ENCODE results near the gene LRRC3B.

LRRC3B gene

DNA sequence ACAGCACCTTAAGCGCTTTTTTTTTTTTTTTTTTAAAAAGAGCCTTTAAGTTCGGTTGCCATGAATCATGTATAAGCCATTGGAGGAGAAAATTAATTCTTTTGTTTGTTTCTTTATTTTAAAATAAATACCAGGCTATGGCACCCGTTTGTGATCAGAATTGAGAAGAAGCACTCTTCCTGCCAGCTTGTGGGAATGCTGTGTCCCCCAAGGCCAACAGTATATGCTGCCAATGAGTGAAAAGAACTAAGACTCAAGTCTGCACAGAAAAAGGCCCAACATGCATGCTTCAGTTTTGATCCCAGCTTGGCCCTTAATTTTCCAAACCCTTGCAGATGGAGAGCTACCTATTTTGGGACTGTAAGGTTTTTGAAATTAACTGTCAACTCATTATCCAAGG lies 90.5 kb downstream of the LRRC3B start:
- no peak for DNase-seq

DNA sequence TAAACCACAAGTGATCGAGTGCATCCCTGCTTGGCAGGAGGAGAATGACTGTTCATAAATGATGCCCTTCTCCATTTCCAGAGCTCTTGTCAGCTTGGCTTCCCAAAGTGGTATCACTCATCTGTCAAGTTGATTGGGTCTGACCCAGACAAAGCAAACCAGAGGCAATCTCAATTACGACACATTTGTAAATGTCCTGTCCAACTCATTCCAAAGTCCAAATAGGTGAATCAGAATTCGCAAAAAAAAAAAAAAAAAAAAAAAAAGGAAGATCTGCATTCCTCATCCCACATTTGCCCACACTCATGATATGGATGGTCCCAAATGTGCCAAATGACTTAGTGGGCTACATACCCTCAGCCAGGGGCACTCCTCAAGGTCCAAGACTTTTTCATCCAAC lies 91.9 kb downstream of the LRRC3B start:
- DNase-seq, result no peak

DNA sequence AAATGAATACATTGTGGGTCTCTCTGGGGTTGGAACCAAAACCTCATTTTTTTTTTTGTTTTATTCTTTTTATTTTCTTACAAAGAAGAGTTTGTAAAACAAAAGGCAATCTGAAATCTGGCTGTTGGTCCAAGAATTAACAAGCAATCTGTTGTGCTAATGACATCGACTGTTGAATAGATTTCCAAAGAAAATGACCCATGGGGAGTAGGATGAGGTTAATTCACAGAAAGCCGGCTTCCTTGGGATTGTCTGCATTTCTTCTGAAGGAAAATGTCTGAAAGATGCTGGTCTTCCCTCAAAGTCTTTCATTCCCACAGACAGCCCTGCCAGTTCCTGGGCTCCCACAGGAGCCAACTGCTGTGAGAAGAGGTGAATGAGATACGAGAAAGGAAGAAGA lies 92.9 kb downstream of the LRRC3B start:
- DNase-seq, result no peak

DNA sequence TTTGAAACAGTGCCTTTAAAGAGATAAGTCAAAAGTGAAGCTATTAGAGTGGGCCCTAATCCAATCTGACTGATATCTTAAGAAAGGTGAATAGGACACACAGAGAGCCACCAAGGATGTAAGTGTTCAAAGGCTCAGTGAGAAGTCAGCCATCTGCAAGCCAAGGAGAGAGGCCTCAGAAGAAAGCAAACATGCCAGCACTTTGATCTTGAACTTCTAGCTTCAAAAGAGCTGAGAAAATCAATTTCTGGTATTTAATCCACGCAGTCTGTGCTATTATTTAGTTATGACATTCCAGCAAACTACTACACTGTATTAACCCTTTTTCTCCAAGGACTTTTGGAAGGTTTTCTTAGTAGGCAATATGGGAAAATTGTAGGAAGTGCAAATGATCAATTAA lies 95.7 kb downstream of the LRRC3B start:
- no peak for DNase-seq

DNA sequence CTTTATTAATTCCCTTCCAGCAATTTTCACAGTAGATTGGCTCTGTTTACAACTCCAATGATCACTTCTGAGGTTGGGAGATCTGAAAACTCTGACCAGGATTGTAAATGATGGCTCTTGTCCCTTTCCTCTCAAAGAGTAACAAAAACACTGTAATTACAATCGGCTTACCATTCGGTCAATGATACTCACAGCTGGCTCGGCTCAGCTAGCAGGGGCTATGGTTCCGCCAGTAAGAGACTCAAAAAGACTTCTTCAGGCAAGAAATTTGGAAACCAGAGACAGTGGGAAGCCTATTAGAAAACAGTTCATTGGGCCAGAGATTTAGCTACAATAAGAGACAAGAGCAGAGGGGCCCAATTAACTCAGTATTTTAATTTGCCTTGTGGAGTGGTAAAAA lies 96.6 kb downstream of the LRRC3B start:
- DNase-seq, result no peak

DNA sequence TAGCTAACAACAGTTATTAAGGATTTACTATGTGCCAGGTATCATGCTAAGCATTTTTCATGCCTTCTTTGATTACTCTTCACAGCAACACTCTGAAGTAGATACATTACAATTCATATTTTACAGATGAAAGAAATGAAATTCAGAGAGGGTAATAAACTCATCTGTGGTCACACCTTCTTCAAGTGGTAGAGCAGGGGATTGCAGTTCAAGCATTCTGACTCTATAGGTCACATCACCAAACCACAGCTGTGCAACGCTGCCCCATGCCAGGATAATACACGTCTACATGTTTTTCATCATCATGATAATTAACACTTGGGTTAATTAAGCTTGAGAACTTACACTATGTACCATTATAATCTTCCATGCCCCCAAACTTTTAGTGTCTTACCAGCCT lies 98.5 kb downstream of the LRRC3B start:
- no peak for DNase-seq

DNA sequence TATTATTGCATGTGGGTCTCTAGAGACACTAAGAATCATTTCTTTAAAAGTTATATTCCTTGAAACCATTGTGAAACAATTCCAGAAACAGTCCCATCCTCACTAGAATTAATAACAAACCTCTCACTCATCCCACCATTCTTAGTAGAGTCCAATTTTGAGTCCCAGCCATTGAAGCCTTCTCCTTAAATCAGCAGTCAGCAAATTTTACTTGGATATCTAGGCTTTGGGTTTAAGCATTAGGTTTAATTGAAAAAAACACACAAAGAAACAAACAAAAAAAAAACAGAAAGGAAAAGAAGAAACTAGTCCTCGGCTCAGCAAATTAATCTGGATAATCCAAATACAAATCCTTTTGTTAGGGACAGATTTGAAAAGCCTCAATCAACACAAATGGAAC lies 109.3 kb downstream of the LRRC3B start:
- no peak for DNase-seq

DNA sequence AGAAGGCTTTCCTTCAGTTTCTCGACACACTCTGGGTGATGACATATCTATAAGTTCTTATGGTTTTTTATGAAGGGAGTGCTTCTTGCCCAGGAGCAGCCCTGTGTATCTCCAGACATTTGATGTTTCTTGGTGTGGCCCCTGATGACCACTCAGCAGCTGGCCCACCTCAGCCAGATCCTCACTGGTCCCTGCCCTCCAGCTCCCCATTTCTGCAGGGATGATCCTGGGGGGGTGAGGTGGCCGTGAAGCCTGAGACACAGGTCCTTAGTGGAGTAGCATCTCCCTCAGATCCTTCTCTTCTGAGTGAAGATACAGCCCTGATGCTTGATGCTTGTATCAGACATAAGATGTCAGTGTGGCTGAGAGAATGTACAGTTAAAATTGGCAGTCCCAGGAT lies 127.7 kb downstream of the LRRC3B start:
- DNase-seq, result no peak

DNA sequence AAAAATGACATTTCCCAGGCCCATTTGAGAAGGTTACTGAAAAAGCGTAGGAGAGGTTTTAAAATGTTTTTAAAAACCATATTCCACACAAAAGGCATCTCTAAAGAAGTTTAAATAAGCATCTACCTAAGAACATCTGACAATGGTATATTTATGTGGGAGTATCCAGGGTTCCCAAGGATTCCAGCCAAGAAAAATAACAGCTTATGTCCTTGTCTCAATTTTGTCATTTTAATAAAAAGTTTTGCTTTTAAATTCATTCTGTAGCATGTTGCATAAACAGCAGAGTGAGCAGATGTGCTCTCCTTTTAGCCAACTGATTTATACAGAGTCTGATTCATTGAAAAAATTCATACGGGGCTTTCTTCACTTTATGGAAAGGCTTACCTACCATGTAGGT lies 129.9 kb downstream of the LRRC3B start:
- DNase-seq, result no peak

DNA sequence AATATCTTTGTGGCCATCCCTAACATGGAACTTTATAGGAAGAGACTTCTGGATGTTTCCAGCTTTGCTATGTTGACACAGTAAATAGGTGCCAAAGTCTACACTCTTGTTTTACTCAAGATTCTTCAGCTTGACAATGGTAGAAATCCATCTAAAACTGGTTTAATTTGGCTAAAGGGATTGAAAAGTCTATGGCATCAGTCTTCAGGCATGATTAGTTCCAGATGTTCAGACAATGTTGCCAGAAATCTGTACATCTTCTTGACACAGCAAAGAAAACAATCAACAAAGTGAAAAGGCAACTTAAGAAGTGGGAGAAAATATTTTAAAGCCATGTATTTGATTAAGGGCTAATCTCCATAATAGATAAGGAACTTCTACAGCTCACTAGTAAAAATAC lies 130.5 kb downstream of the LRRC3B start:
- DNase-seq, result no peak

DNA sequence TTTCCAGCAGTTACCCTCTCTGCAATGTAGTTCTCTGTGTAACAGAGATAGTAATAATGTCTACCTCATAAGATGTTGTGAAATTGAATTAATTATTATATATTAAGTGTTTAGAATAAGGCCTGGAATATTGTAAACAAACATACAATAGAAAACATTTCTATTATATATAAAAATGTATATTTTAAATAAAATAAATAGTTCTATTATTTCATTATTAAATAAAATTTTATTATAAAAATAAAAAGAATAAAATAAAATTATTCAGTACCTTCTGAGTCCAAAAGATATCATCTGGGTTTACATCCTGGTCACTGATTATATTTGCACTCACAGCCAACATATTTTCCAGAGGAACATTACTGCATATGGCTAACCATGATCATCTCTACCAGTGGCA lies 135.4 kb downstream of the LRRC3B start:
- no peak for DNase-seq

Data from NCI-H1105 (cell line).